ES-I3 (cell line): ENCODE data around the gene GPR107.

Experiments used
- H3K36me3 ChIP-seq: 2 replicates; pipeline ENCODE4 v1.6.1; 2013; ENCODE audit warnings: mild to moderate bottlenecking, low read length, control low read depth, moderate library complexity; ENCODE audit not compliant: insufficient read depth
- H3K4me1 ChIP-seq: 2 replicates; pipeline ENCODE4 v1.6.1; 2013; ENCODE audit warnings: mild to moderate bottlenecking, control low read depth, low read length; ENCODE audit not compliant: insufficient read depth
- H3K9ac ChIP-seq: 2 replicates; pipeline ENCODE4 v1.6.1; 2013; ENCODE audit warnings: low read depth, mild to moderate bottlenecking, low read length, moderate library complexity
- H3K9me3 ChIP-seq: 2 replicates; pipeline ENCODE4 v1.6.1; 2013; ENCODE audit warnings: mild to moderate bottlenecking, low read length, moderate library complexity; ENCODE audit not compliant: control insufficient read depth, insufficient read depth

Gene GPR107

GRCh38 chr9:130022566-130023143 lies 31.1 kb upstream of the GPR107 start:
- Histone ChIP-seq H3K9me3 (no peaks in the 10 kb centered on the region), H3K9ac (no peak overlapping the region), H3K4me1 (peaks cover 8% of the 10 kb centered on the region; the same call in 1 of the 2 replicates), H3K36me3 (no peaks in the 10 kb centered on the region)

GRCh38 chr9:130023144-130023787 lies 30.4 kb upstream of the GPR107 start:
- peaks cover 8% of the 10 kb centered on the region; the same call in 1 of the 2 replicates for H3K4me1 ChIP-seq
- no peaks in the 10 kb centered on the region for H3K9me3 ChIP-seq
- H3K9ac ChIP-seq: no peak overlapping the region
- no peaks in the 10 kb centered on the region for H3K36me3 ChIP-seq

GRCh38 chr9:130023994-130024596 lies 29.6 kb upstream of the GPR107 start:
- Histone ChIP-seq H3K9me3 (no peaks in the 10 kb centered on the region), H3K9ac (no peak overlapping the region), H3K36me3 (no peaks in the 10 kb centered on the region), H3K4me1 (peaks cover 8% of the 10 kb centered on the region; the same call in 1 of the 2 replicates)

- H3K9ac ChIP-seq: no peak overlapping the region
- H3K9me3 ChIP-seq: no peaks in the 10 kb centered on the region
- H3K36me3 ChIP-seq: no peaks in the 10 kb centered on the region
- H3K4me1 ChIP-seq: peaks cover 8% of the 10 kb centered on the region; the same call in 1 of the 2 replicates
Measured at GRCh38 chr9:130024597-130024994, 29.1 kb upstream of the GPR107 start.

- H3K4me1 ChIP-seq: peaks cover 14% of the 10 kb centered on the region; the same call in 1 of the 2 replicates
- no peaks in the 10 kb centered on the region for H3K36me3 ChIP-seq
- H3K9ac ChIP-seq: no peak overlapping the region
- H3K9me3 ChIP-seq: no peaks in the 10 kb centered on the region
Measured at GRCh38 chr9:130026583-130027340, 26.9 kb upstream of the GPR107 start.

- H3K9ac ChIP-seq: no peak overlapping the region
- H3K4me1 ChIP-seq: peaks cover 14% of the 10 kb centered on the region; the same call in 1 of the 2 replicates
- no peaks in the 10 kb centered on the region for H3K36me3 ChIP-seq
- no peaks in the 10 kb centered on the region for H3K9me3 ChIP-seq
Measured at GRCh38 chr9:130027533-130028365, 26.0 kb upstream of the GPR107 start.

GRCh38 chr9:130028493-130029222 lies 25.0 kb upstream of the GPR107 start:
- Histone ChIP-seq H3K9ac (no peak overlapping the region), H3K36me3 (no peaks in the 10 kb centered on the region), H3K9me3 (no peaks in the 10 kb centered on the region), H3K4me1 (peaks cover 8% of the 10 kb centered on the region; the same call in 1 of the 2 replicates)

- Histone ChIP-seq H3K9ac (no peak overlapping the region), H3K36me3 (no peaks in the 10 kb centered on the region), H3K9me3 (no peaks in the 10 kb centered on the region), H3K4me1 (peaks cover 6% of the 10 kb centered on the region; the same call in 1 of the 2 replicates)
Measured at GRCh38 chr9:130029223-130029973, 24.3 kb upstream of the GPR107 start.

- Histone ChIP-seq H3K9ac (no peak overlapping the region), H3K9me3 (no peaks in the 10 kb centered on the region), H3K36me3 (no peaks in the 10 kb centered on the region), H3K4me1 (peaks cover 6% of the 10 kb centered on the region; the same call in 1 of the 2 replicates)
Measured at GRCh38 chr9:130030651-130031127, 23.0 kb upstream of the GPR107 start.

- Histone ChIP-seq H3K9ac (no peak overlapping the region), H3K36me3 (no peaks in the 10 kb centered on the region), H3K4me1 (peaks cover 6% of the 10 kb centered on the region; the same call in 1 of the 2 replicates), H3K9me3 (no peaks in the 10 kb centered on the region)
Measured at GRCh38 chr9:130034570-130034969, 19.1 kb upstream of the GPR107 start.

- no peaks in the 10 kb centered on the region for H3K9me3 ChIP-seq
- H3K9ac ChIP-seq: no peak overlapping the region
- no peaks in the 10 kb centered on the region for H3K36me3 ChIP-seq
- peaks cover 3% of the 10 kb centered on the region; the same call in 1 of the 2 replicates for H3K4me1 ChIP-seq
Measured at GRCh38 chr9:130036099-130036498, 17.6 kb upstream of the GPR107 start.

GRCh38 chr9:130039528-130040147 lies 14.1 kb upstream of the GPR107 start:
- Histone ChIP-seq H3K4me1 (0 out of 2 replicates have a peak, but pooled peaks cover 5% of the 10 kb centered on the region), H3K36me3 (no peaks in the 10 kb centered on the region), H3K9me3 (no peaks in the 10 kb centered on the region), H3K9ac (no peak overlapping the region)
